ENCODE measurements around the gene HMGXB3. TPM values are rescaled to one million over a fixed set of nuclear protein-coding genes. Genes with fewer than 3 reads are reported as not detected.
"Not testable (repeated sequence)": the region's sequence is repeated elsewhere in the genome, so short reads cannot be mapped to it uniquely, and the experiment has no call there.

The HMGXB3 gene
- polyA plus RNA-seq, 1 donor from 2014 or later = 15.4 TPM

- Mint-ChIP-seq H3K4me1 (no peaks in the 10 kb centered on the region), H3K27me3 (peaks cover 1% of the 10 kb centered on the region), H3K9me3 (no peaks in the 10 kb centered on the region), H3K27ac (no peak overlapping the region), H3K36me3 (no peaks in the 10 kb centered on the region), H3K4me3 (no peak overlapping the region)
Observed at GRCh38 chr5:150073086-150073625, 72.6 kb downstream of the HMGXB3 start.

GRCh38 chr5:150073677-150074076 lies 73.1 kb downstream of the HMGXB3 start:
- peaks cover 1% of the 10 kb centered on the region for H3K27me3 Mint-ChIP-seq
- H3K4me1 Mint-ChIP-seq = peaks cover 0 to 2% (median 0%) of the 10 kb centered on the region in 3 donors
- H3K27ac Mint-ChIP-seq = no peak overlapping the region
- H3K4me3 Mint-ChIP-seq = no peak overlapping the region
- H3K9me3 Mint-ChIP-seq = no peaks in the 10 kb centered on the region
- no peaks in the 10 kb centered on the region for H3K36me3 Mint-ChIP-seq

- H3K36me3 Mint-ChIP-seq = no peaks in the 10 kb centered on the region
- H3K4me1 Mint-ChIP-seq = peaks cover 0 to 2% (median 0%) of the 10 kb centered on the region in 3 donors
- H3K27me3 Mint-ChIP-seq = peaks cover 1% of the 10 kb centered on the region
- no peak overlapping the region for H3K27ac Mint-ChIP-seq
- no peaks in the 10 kb centered on the region for H3K9me3 Mint-ChIP-seq
- H3K4me3 Mint-ChIP-seq = no peak overlapping the region
Observed at GRCh38 chr5:150075233-150075632, 74.7 kb downstream of the HMGXB3 start.

- Mint-ChIP-seq H3K4me3 (no peak overlapping the region), H3K27ac (no peak overlapping the region), H3K27me3 (peaks cover 1% of the 10 kb centered on the region), H3K36me3 (no peaks in the 10 kb centered on the region), H3K4me1 (peaks cover 0 to 2% (median 0%) of the 10 kb centered on the region in 3 donors), H3K9me3 (no peaks in the 10 kb centered on the region)
Observed at GRCh38 chr5:150075806-150076205, 75.3 kb downstream of the HMGXB3 start.

- Mint-ChIP-seq H3K4me3 (no peak overlapping the region), H3K9me3 (no peaks in the 10 kb centered on the region), H3K27ac (no peak overlapping the region), H3K36me3 (no peaks in the 10 kb centered on the region), H3K4me1 (peaks cover 6 to 8% (median 7%) of the 10 kb centered on the region in 3 donors), H3K27me3 (peaks cover 1% of the 10 kb centered on the region)
Observed at GRCh38 chr5:150077060-150077459, 76.5 kb downstream of the HMGXB3 start.

- peaks cover 10 to 11% (median 11%) of the 10 kb centered on the region in 3 donors for H3K4me1 Mint-ChIP-seq
- no peaks in the 10 kb centered on the region for H3K9me3 Mint-ChIP-seq
- H3K27me3 Mint-ChIP-seq = no peaks in the 10 kb centered on the region
- no peak overlapping the region for H3K27ac Mint-ChIP-seq
- no peak overlapping the region for H3K4me3 Mint-ChIP-seq
- H3K36me3 Mint-ChIP-seq = no peaks in the 10 kb centered on the region
Observed at GRCh38 chr5:150077996-150078801, 77.7 kb downstream of the HMGXB3 start.

GRCh38 chr5:150078802-150079689 lies 78.5 kb downstream of the HMGXB3 start:
- H3K27ac Mint-ChIP-seq = no peak overlapping the region
- no peaks in the 10 kb centered on the region for H3K9me3 Mint-ChIP-seq
- peaks cover 11 to 13% (median 13%) of the 10 kb centered on the region in 3 donors for H3K4me1 Mint-ChIP-seq
- no peaks in the 10 kb centered on the region for H3K36me3 Mint-ChIP-seq
- H3K4me3 Mint-ChIP-seq = no peak overlapping the region
- H3K27me3 Mint-ChIP-seq = no peaks in the 10 kb centered on the region

- no peak overlapping the region for H3K4me3 Mint-ChIP-seq
- no peaks in the 10 kb centered on the region for H3K9me3 Mint-ChIP-seq
- peaks cover 11 to 13% (median 13%) of the 10 kb centered on the region in 3 donors for H3K4me1 Mint-ChIP-seq
- no peaks in the 10 kb centered on the region for H3K36me3 Mint-ChIP-seq
- no peak overlapping the region for H3K27ac Mint-ChIP-seq
- H3K27me3 Mint-ChIP-seq = no peaks in the 10 kb centered on the region
Observed at GRCh38 chr5:150079909-150080461, 79.4 kb downstream of the HMGXB3 start.

- Mint-ChIP-seq H3K4me3 (peak overlapping the region in 1 of 4 donors; percentile 45), H3K9me3 (no peaks in the 10 kb centered on the region), H3K36me3 (no peaks in the 10 kb centered on the region), H3K27me3 (peaks cover 3% of the 10 kb centered on the region), H3K27ac (peak overlapping the region in 1 of 3 donors; percentile 35), H3K4me1 (peaks cover 11 to 13% (median 13%) of the 10 kb centered on the region in 3 donors)
Observed at GRCh38 chr5:150080696-150081435, 80.3 kb downstream of the HMGXB3 start.

GRCh38 chr5:150081541-150082283 lies 81.2 kb downstream of the HMGXB3 start:
- peaks cover 5% of the 10 kb centered on the region for H3K27me3 Mint-ChIP-seq
- no peaks in the 10 kb centered on the region for H3K9me3 Mint-ChIP-seq
- peak overlapping the region in 2 of 3 donors; percentile 15 to 35 for H3K27ac Mint-ChIP-seq
- no peaks in the 10 kb centered on the region for H3K36me3 Mint-ChIP-seq
- H3K4me3 Mint-ChIP-seq = peak overlapping the region in 2 of 4 donors; percentile 65 to 86
- H3K4me1 Mint-ChIP-seq = peaks cover 11 to 13% (median 13%) of the 10 kb centered on the region in 3 donors

- peaks cover 11 to 13% (median 13%) of the 10 kb centered on the region in 3 donors for H3K4me1 Mint-ChIP-seq
- H3K27ac Mint-ChIP-seq = peak overlapping the region in 1 of 3 donors; percentile 15
- peak overlapping the region in 2 of 4 donors; percentile 65 to 86 for H3K4me3 Mint-ChIP-seq
- H3K9me3 Mint-ChIP-seq = no peaks in the 10 kb centered on the region
- no peaks in the 10 kb centered on the region for H3K36me3 Mint-ChIP-seq
- H3K27me3 Mint-ChIP-seq = peaks cover 5% of the 10 kb centered on the region
Observed at GRCh38 chr5:150082374-150082773, 81.8 kb downstream of the HMGXB3 start.

- Mint-ChIP-seq H3K4me3 (peak overlapping the region in 1 of 4 donors; percentile 33), H3K4me1 (peaks cover 11 to 13% (median 13%) of the 10 kb centered on the region in 3 donors), H3K27ac (no peak overlapping the region), H3K9me3 (no peaks in the 10 kb centered on the region), H3K36me3 (no peaks in the 10 kb centered on the region), H3K27me3 (peaks cover 5% of the 10 kb centered on the region)
Observed at GRCh38 chr5:150082889-150083288, 82.3 kb downstream of the HMGXB3 start.

GRCh38 chr5:150084754-150085153 lies 84.2 kb downstream of the HMGXB3 start:
- peaks cover 11 to 17% (median 13%) of the 10 kb centered on the region in 3 donors for H3K4me1 Mint-ChIP-seq
- not testable (repeated sequence) for H3K27me3 Mint-ChIP-seq, H3K9me3 Mint-ChIP-seq, H3K36me3 Mint-ChIP-seq, H3K27ac Mint-ChIP-seq, H3K4me3 Mint-ChIP-seq
